NCI-H1048 (cell line): Measurements from ENCODE around the gene TRPT1.
A peak's percentile ranks its signal among the peaks of the same experiment; 100 is the strongest.

Experiments used
- DNase-seq: peaks from one replicate; lab custom pipeline; 2025; lab: John Stamatoyannopoulos, UW

The TRPT1 gene

DNA sequence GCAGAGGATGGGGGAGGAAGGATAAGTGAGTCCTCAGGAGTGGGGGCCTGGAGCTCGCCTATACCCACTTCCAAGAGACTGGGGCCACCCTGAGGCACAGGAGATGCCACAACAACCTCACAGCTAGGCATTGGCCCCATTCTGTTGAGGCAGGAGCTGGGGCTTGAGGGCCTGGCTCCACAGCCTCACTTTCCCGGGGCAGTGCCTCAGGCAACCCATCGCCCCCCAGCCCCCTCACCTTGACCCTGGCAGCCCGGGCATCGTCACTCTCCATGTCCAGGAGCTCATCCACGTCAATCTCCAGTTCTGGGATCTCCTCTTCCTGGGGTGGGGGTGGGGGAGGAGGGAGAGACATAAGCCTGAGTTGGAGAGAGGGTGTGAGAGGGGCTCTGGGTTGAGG, 19.0 kb upstream of the TRPT1 start:
- DNase-seq: no peak

GRCh38 chr11:64244107-64244506, 18.1 kb upstream of the TRPT1 start:
- DNase-seq: no peak

GRCh38 chr11:64243236-64243854, 17.4 kb upstream of the TRPT1 start:
- DNase-seq: no peak

- DNase-seq: peak; percentile 89
Measured at GRCh38 chr11:64241491-64242374, 15.7 kb upstream of the TRPT1 start.

DNA sequence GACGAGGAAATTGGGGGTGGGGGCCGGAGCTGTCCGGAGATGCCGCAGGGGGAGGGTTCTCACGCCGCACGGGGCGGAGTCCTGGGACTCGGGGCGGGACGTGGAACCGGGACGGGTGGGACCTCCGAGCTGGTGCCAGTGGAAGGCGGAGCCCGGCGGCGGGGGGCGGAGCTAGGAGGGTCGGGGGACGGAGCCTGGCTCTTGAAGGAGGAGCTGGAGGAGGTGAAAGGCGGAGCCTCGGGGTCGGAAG, 15.2 kb upstream of the TRPT1 start:
- DNase-seq: no peak

DNA sequence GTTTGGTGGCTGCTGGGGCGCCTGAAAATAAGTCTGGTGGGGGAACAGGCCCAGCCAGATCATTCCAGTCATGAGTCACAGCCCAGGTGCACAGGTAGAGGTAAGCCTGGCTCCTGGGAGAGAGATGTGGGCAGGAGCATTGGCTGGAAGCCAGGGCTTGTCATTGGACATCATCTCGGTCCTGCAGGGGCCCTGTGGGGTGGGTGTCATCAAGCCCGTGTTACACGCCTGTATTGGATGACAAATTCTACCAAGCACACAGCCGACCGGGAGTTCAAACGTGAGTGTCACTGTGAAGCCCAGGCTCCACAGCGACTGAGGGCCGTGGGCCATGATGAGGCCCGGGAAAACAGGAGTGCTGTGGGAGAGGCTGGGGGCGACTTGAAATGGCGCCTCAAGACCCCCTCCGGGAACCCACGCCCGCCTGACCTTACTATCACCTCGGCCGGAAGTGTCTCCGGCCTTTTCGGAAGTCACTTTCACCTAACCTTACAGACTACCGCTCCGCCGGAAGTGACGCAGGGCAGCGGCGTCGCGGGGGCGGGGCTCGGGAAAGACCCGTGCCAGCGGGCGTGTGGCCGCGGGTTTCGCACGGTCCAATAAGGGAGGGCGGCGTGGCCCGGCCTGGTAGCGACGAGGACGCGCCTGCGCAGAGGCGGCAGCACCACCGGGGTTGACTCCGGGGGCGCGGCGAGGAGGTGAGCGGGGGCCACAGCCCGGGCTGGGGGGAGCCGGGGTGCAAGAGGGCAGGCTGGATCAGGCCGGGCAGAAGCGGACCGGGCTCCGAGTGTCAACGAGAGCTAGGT, 14.7 kb upstream of the TRPT1 start, which contains the start of gene FKBP2:
Gene FKBP2 (plus strand): TSS at position 661 of the 806 bp plus-strand sequence. CDS start 1,293 bp downstream, outside the sequence.
- DNase-seq: peak; percentile 87

DNA sequence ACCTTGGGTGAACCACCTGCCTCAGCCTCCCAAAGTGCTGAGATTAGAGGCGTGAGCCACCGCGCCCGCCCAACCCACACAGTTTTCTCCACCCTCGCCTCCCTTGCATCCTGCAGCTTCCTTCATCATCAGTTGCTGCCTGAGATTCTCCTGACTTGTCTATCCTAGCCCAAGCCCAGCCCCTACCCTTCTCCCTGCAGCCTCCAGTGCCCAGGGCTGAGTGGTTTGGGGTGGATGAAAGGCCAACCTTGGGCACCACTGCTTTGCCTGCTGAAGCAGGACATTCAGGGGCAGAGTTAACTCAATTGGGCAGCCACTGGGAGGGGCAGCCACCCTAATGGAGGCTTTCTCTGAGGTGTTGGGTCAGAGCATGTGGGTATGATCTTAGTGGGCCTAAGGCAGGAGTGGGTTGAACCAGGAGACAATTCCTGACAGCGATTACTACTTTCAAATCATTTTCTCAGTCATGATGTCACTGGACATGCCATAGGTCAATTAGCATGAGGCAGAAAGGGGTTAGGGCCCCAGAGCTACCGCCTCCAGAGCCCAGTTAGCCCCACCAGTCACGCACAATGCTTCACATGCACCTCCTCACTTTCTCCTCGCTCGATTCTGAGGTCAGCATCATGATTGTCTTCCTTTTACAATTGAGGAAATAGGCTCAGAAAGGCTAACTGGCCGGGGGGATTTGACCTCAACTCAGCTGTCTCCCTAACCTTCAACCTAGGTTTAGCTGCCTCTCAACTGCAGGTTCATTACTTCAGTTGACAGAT, 13.9 kb upstream of the TRPT1 start:
- no peak for DNase-seq

DNA sequence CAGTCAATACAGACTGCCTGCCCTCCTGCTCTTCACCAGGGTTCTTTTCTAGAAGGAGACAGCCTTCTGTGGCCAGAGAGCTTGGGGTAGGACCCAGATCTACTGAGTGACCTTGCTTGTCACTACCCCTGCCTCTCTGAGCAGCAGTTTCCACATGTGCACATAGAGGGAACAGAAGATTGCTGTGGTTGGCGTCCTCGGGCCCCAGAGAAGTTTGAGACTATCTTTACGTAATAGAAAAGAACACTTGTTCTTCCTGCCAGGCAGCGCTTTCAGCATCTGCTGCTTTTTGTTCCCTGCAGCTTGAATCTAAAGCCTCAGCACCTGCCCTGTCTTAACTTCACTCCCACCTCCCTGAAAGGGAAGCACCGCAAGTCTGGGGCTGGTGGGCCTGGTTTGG, 13.0 kb upstream of the TRPT1 start:
- no peak for DNase-seq

DNA sequence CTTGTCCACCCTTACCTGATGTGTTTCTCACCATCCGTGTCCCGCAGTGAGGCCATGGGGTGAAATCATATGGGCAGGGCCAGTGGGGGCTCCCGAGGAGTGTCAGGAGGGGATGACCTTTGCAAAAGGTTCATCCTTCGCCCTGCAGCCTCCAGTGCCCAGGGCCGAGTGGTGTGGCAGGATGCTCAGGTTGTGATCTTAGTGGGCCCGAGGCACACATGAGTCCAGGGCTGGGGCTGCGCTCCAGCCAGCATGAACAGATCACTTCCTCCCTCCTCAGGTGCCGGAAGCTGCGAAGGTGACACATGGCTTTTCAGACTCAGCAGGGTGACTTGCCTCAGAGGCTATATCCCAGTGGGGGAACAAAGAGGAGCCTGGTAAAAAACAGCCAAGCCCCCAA, 12.1 kb upstream of the TRPT1 start:
- no peak for DNase-seq

GRCh38 chr11:64237484-64237951, 11.5 kb upstream of the TRPT1 start:
- DNase-seq: no peak

- DNase-seq: no peak
Measured at GRCh38 chr11:64235437-64236161, 9.6 kb upstream of the TRPT1 start.

DNA sequence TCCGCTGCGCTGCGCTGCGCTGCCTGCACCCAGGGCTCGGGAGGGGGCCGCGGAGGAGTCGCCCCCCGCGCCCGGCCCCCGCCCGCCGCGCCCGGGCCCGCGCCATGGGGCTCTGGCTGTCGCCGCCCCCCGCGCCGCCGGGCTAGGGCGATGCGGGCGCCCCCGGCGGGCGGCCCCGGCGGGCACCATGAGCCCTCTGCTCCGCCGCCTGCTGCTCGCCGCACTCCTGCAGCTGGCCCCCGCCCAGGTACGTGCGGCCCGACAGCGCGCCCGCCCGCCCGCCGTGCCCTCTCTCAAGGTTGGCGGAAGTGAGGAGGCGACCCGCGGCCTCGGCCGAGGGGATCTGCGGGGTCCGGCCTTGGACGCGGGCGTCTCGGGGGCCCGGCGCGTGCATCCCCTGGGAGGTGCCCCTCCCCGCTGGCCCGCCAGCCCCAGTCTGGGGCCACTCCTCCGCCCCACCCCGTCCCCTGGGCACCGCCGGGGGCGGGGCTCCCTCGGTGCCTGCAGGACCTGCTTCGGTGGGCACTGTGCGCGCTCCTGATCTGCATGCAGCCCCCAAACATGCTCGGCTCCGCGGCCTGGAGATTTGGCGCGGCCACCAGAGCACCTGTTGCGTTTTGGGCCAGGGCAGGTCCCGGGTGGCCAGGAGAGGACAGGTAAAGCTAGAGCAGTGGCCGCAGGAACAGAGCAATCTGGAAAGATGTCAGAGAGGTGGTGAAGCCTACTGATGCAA, 8.8 kb upstream of the TRPT1 start:
- DNase-seq: no peak

DNA sequence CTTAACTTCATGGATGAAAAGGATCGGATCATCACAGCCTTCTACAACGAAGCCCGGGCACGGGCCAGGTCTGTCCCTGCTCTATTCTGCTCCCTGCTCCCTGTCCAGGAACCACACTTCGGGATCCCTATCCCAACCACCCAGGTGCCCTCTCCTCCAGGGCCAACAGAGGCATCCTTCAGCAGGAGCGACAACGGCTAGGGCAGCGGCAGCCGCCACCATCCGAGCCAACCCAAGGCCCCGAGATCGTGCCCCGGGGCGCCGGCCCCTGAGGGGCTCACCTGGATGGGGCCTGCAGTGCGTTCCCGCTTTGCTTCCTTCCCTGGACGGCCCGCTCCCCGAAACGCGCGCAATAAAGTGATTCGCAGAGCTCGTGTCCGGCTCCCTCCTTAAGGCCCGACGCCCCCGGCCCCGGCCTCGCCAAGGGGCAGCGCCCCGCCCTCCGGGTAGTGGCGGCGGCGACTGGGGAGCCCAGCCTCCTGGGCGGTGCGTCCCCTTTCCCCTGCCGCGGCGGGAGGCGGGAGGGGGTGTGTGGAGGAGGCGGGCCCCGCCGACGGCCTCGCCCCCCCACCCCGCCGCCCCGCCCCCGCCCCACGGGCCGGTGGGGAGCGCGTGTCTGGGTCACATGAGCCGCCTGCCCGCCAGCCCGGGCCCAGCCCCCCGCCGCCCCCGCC, 8.1 kb upstream of the TRPT1 start, which contains the start of gene VEGFB:
Gene VEGFB (plus strand): TSS at position 672 of the 674 bp plus-strand sequence. CDS start 250 bp downstream, outside the sequence.
- no peak for DNase-seq

DNA sequence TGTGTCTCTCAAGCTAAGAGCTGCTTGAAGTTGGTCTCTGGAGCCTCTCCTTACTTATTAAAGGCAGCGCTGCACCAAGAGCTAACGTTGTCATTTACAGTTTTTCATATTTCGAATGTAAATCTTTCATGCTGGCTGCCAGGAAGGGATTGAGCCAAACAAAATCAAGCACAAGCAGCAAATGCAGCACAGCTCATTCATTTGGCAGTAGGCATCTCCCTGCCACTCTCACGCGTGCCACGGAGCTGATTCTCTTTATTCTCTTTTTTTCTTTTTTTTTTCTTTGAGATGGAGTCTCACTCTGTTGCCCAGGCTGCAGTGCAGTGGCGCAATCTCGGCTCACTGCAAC, 7.0 kb upstream of the TRPT1 start:
- DNase-seq: no peak

- no peak for DNase-seq
Measured at GRCh38 chr11:64232182-64232966, 6.4 kb upstream of the TRPT1 start.

DNA sequence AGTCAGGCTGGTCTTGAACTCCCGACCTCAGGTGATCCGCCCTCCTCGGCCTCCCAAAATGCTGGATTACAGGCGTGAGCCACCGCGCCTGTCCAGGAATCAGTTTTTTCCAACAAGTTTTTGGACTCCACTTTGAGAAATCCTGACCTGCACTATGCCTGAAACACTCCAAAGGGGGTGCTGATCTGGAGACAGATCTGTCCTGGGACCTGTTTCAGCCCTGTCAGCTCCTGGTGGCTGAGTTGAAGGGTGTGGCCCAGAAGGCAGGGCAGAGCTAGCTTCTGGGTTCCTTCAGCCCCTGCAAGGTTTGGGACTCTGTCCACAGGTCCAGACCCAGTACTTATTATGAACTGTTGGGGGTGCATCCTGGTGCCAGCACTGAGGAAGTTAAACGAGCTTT, 5.6 kb upstream of the TRPT1 start:
- no peak for DNase-seq

- no peak for DNase-seq
Measured at GRCh38 chr11:64230985-64231365, 5.0 kb upstream of the TRPT1 start.

GRCh38 chr11:64230171-64230984, 4.4 kb upstream of the TRPT1 start, which contains the start of gene DNAJC4:
TSS of gene DNAJC4 (plus strand) at chr11:64230548. CDS start at chr11:64230855, 307 bp downstream.
- peak; percentile 86 for DNase-seq
